ENCODE results near the gene SRRT.
"Not testable (repeated sequence)": the region's sequence is repeated elsewhere in the genome, so short reads cannot be mapped to it uniquely, and the experiment has no call there.

The SRRT gene

DNA sequence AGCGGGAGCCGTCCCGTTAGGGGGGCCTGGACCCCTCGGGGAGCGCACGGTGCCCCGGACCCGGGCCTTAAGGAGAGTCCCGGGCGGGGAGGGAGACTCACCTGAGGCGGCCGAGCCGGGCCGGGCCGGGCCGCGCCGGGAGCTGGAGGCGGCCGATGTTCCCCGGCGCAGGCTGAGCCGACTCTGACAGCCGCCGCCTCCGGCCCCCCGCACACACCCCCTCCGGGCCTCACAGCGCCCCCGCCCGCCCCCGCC is 20.7 kb downstream of the SRRT start, which contains the start of gene ACHE:
ACHE (minus strand) TSS at position 188 of the 255 bp plus-strand sequence. CDS start 1,656 bp downstream, outside the sequence.
- no peak for DNase-seq

DNA sequence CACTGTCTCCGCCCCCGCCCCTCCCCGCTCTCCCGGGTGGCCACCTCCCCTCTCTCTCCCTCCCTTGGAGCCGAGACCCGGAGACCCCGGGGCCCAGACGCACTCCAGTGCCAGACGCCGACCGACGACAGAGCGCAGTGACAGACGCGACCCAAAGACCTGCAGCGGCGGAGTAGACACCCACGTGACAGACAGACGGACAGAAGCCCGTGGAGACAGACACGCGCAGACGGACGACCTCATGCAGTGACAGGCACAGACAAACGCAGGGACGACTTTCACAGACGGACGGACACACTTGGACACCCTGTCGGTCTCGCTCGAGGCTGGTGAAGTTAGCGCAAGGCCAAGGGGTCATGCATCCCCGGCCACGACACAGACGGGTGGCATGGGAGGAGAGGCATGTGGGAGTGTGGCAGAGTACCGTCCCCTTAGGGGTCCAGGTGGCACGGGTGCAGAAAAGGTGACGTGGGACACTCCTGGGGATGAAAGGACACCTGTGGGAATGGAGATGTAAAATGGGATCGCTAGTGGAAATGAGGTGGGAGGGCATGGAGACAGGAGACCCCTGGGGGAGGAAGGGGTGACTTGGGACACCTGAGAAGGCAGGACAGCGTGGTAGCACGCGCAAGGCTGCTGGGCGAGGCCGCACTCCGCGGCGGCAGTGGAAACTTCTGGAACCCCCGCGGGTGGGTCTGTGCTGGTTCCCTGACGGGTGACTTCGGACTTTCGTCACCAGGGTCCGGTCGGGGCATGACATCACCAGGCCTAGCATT is 21.2 kb downstream of the SRRT start:
- no peak for DNase-seq

DNA sequence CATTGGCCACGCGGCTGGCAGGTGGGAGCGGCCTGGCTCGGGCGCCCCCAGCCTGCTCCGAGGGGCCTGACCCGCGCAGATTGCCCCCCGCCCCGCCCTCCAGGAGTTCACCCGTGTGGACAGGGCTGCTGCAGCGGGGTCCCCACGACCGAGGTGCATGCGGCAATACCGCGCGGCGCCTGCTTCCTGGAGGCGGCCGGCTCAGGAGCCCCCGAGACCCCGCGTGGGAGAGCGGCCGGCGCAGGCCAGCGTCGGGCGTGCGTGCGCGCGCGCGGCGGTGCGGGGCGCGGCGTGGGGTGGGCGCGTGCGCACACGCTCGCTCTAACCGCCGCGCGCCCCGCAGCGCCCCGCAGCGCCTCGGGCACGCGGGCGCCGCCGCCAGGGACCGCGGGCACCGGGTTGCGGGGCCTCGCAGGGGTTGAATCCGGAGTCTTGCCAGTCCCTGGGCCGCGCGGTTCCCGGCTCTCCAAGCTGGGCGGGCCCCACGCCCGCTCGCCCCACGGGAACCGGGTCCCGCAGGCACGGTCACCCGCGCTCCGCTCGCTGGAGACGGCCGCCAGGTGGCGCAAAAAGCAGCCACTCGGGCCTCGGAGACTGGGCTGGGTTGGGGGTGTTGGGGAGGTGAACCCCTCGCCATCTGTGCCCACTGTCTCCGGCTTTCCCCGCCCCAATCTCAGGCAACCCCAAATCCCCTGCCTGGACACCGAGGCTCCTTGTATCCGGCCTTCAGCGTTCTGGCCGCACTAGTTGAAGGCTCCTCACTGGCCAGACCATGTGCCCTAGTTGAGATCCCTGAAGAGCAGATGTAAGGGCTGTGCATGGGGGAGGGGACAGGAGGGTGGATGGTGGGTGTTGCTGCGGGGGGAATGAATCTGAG is 22.1 kb downstream of the SRRT start:
- DNase-seq: no peak

DNA sequence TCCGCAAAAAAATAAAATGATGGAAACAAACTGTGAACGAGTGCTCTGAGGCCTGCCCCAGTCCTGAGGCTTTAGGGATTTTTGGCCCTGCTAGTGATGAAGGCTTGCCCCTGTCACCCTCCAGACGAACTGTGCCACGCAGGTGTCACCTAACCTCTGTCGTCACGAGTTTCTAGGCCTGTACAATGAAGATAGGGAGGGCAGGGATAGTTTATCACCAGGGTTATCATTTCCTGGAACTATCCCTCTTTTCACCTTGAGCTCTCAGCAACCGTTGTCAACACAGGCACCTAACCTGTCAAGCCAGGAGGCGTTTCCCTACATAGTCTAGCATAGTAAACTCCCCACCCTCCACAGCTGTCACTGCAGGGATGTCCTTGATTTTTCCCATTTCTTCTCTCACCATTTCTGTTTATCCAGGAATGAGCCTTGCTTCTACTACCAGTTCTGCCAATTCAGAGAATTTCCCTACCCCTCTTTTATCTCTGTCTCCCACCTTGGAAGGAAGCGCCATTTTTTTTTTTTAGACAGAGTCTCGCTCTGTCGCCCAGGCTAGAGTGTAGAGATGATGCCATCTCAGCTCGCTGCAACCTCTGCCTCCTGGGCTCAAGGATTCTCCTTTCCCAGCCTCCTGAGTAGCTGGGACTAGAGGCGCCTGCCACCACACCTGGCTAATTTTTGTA is 23.0 kb downstream of the SRRT start:
- DNase-seq: no peak

DNA sequence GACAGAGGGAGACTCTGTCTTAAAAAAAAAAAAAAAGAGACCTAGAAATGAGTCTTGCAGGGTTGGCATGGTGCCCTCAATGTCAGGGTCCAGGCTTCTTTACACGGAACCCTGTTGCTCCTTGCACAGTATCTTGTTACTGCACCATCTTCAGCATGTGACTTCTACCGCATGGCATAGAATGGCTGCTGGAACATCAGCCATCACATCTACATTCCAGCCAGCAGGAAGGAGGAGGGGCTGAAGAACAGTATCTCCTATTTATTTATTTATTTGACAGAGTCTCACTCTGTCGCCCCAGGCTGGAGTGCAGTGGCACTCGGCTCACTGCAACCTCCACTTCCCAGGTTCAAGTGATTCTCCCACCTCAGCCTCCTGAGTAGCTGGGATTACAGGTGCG is 24.5 kb downstream of the SRRT start:
- DNase-seq: no peak

DNA sequence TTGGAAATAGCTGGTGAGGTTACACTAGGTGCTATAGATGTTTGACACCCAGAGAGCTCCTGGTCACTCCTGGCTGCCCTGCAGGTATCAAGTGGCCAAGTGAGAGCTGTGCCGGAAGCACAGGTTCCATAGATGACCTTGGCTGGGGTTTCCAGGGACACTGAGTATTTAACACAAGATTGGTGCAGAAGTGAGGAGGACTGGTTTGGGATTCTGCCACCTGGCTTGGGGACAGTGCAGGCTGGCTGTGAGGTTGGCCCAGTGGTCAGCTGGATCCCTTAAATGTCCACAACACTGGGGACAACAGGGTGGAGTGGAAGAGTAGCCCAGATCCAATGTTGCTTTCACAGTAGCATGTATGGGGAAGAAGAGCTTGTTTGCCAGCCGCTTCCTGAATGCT is 26.1 kb downstream of the SRRT start:
- no peak for DNase-seq

DNA sequence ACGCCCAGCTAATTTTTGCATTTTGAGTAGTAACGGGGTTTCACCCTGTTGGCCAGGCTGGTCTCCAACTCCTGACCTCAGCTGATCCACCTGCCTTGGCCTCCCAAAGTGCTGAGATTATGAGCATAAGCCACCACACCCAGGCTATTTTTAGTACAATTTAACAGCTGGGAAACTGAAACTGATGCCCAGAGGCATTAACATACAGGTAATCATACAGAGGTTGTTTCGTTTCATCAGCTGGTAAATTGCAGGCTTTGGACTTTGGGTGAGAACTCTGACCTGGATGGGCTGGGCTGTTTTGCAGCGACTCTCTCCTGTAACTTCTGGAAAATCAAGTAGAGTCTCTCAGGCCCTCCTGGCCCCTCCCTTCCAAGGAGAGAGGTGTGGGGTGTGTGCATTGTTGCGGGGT is 27.0 kb downstream of the SRRT start:
- no peak for DNase-seq

DNA sequence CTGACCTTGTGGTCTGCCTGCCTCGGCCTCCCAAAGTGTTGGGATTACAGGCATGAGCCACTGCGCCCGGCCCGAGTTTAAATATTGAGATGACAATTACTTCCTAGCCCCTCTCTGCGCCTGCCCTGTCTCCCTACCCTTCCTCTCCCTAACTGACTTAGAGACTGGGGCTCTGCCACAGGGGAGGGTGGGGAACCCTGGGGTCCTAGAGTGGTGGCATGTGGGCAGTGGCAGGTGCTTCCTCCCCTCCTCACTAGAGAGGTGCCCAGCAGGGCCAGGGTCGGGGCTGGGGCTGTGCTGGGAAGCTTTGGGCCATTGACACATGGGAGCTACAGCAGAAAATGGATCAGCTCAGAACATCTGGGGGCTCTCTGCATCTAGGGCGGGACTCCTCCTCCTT is 27.7 kb downstream of the SRRT start:
- no peak for DNase-seq

DNA sequence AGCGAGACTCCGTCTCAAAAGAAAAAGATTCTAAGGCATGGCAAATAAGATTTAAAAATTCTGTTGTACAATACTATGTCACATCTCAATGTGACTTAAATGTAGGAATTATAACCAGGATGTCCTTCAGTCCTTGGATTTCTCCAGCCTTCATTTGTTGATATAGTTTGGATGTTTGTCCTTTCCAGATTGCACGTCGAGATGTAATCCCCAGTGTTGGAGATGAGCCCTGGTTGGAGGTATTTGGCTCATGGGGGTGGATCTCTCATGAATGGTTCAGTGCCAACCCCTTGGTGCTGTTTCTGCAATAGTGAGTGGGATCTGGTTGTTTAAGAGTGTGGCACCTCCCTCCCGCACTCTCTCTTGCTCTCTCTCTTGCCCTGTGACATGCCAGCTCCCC is 33.6 kb downstream of the SRRT start:
- DNase-seq: no peak

DNA sequence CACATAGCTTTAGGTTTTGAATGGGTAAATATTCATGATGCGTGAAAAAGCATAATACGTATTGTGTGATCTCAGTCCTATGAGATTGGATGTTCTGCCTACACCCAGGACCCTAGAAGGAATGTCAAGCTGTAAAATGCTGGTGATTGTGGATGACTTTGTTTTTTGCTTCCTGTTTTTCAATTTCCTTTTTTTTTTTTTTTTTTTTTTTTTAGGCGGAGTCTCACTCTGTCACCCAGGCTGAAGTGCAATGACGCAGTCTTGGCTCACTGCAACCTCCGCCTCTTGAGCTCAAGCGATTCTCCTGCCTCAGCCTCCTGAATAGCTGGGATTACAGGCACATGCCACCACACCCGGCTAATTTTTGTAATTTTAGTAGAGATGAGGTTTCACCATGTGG is 35.5 kb downstream of the SRRT start:
- not testable (repeated sequence) for DNase-seq

DNA sequence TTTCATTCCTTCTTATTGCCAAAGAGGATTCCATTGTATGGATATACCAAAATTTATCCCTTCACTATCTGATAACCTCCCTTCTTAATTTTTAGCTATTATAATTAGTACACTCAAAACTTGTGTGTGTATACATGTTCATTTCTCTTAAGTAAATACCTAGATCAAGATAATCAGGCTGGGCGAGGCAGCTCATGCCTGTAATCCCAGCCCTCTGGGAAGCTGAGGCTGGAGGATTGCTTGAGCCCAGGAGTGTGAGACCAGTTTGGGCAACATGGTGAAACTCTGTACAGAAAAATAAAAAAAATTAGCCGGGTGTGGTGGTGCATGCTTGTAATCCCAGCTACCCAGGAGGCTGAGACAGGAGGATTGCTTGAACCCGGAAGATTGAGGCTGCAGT is 36.6 kb downstream of the SRRT start:
- DNase-seq: no peak

DNA sequence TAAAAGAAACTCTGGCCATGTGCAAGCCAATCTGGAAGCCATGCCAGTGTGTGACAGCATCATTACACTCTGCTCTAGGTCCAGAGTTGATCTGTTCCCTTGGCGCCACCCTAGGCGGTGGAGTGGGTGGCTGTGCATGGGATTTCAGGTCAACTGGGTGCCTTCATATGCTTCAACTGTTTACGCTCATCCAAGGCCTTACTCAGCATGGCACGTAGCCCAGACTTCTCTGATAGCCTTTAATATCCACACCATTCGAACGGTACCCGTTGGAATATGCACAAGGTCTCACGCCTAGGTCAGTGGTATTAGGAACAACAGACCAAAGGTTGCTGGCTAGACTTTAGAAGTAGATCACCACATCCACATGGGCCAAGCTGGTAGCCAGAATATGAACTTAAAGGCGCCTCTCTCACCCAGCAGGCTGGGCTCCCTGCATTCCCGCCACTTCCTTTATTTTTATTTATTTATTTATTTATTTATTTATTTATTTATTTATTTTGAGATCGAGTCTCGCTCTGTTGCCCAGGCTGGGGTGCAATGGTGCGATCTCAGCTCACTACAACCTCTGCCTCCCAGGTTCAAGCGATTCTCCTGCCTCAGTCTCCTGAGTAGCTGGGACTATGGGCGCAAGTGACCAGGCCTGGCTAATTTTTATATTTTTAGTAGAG is 39.4 kb downstream of the SRRT start:
- no peak for DNase-seq

DNA sequence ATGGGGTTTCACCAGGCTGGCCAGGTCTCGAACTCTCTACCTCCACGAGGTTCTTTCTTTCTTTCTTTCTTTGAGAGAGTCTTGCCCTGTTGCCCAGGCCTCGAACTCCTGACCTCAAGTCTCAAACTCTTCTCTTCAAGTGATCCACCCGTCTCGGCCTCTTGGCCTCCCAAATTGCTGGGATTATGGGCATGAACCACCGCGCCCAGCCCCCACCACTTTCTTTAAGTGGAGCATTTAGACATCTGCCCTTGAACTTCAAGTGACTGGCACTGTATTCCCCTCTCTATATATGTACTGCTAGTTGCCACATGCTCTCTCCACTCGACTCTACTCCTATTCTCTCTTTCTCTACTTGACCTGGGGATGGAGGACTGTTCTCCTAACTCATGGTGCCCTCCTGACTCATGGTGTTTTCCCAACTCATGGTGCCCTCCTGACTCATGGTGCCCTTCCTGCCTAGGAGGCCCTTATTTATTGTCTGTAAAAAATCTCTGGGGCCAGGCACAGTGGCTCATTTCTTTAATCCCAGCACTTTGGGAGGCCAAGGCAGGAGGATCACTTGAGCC is 40.1 kb downstream of the SRRT start:
- DNase-seq: no peak

DNA sequence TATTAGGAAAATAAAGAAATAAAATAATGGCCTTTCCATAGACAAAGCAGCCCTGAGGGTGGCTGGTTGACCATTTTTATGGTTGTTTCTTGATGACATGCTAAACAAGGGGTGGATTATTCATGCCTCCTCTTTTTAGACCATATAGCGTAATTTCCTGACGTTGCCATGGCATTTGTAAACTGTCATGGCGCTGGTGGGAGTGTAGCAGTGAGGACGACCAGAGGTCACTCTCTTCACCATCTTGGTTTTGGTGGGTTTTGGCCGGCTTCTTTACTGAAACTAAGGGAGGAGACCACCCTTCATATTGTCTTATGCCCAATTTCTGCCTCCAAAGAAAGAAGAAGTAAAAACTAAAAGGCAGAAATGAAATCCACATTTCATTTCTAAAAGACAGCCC is 44.4 kb downstream of the SRRT start:
- not testable (repeated sequence) for DNase-seq

DNA sequence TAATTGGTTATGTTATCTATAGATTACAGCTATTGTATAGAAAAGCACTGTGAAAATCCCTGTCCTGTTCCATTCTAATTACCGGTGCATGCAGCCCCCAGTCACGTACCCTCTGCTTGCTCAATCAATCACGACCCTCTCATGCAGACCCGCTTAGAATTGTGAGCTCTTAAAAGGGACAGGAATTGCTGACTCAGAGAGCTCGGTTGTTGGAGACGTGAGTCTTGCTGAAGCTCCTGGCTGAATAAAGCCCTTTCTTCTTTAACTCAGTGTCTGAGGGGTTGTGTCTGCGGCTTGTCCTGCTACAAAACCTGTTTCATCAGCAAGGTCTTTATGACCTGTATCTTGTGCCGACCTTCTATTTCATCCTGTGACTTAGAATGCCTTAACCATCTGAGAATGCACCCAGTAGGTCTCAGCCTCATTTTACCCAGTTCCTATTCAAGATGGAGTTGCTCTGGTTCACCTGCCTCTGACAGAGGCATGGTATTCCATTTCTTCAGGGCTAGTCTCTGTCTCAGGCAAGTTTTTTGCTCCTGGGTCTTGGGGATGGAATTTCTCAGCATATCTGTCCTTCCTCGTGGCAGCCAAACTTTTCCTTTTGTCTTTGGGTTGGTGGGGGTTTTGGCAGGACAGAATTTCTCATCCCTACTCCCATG is 45.0 kb downstream of the SRRT start:
- DNase-seq: not testable (repeated sequence)

DNA sequence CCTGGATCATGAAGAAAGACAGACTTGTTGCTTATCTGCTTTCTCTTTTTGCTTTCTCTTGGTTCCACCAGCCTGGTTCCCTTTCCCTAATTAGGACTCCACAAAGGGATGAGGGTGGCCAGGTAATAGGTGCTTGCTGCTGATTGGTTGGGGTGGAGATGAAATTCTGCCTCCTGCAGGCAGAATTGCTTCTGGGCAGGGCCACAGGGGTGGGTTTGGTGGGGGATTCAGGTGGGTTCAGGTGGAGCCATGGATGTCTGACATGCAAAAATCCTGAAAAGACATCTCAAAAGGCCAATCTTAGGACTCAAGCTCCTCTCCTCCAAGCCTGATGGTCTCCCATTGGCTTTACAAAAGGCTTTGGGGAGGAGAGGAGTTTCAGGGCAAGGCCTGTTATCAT is 46.1 kb downstream of the SRRT start:
- no peak for DNase-seq

DNA sequence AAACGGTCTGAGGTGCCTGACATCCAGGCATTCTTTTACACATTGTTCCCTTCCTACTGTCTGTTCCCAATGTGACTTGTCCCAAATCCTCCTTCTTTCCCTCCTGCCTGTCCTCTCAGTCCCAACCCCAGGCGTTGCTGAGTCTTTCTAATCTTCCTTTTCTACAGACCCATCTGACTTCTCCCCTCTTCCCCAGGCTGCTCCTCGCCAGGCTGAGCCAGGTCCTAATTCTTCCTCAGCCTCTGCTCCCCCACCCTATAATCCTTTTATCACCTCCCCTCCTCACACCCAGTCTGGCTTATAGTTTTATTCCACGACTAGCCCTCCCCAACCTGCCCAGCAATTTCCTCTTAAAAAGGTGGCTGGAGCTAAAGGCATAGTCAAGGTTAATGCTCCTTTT is 48.7 kb downstream of the SRRT start:
- DNase-seq: not testable (repeated sequence)

DNA sequence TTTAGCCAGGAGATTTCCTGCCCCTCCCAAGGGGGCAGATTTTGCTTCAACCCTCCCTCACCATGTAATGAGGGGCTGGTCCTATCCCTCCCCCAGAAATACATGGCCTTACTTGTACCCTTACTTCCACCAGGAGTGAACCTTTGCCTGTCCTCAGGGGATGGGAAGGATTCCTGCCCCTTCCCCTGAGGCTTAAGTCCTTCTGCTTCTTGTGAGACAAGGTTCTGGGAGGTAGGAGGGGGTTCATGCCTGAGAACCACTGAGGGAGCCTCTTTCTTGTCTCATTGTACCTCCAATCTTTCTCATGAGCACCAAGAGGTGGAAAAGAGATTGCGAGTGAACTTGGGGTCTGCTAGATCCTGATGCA is 54.9 kb downstream of the SRRT start:
- no peak for DNase-seq

DNA sequence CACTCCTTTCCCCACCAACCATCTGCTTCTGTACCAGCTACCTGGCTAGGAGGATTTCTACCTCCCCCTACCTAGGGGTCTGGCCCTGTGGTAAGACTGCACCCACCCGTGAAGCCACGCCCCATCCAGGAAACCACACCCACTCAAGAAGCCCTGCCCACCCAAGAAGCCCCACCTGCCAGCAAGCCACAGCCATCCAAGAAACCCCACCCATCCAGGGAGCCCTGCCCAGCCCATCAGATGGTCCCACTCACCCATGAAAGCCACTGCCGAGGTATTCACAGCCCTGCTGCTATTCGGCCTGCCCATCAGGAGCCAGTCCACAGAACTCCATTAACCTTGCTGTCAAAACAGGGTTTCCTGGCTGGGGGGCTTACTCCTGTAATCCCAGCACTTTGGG is 58.8 kb downstream of the SRRT start:
- DNase-seq: no peak

DNA sequence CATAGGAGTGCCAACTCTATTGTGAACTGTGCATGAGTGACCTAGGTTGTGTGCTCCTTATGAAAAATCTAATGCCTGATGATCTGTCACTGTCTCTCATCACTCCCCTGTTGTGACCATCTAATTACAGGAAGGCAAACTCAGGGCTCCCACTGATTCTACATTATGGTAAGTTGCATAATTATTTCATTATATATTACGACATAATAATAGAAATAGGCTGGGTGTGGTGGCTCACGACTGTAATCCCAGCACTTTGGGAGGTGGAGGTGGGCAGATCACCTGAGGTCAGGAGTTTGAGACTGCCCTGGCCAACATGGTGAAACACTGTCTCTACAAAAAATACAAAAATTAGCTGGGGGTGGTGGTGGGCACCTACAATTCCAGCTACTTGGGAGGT is 60.5 kb downstream of the SRRT start:
- not testable (repeated sequence) for DNase-seq

DNA sequence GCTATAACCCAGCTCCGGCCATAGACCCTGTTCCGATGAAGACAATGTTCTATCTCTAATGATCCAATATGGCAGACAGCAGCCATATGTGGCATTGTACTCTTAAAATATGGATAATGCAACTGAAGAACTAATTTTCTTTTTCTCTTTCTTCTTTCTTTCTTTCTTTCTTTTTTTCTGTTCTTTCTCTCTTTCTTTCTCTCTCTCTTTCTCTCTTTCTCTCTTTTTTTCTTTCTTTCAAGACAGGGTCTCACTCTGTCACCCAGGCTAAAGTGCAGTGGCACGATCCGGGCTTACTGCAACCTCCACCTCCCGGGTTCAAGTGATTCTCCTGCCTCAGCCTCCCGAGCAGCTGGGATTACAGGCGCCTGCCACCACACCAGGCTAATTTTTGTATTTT is 61.3 kb downstream of the SRRT start:
- DNase-seq: not testable (repeated sequence)
